Prostate gland (tissue), 2 donors: ENCODE data around the gene DRD3. TPM values are rescaled to one million over a fixed set of nuclear protein-coding genes. Genes with fewer than 3 reads are reported as not detected.

Experiments
- DNase-seq: peaks from one replicate; pipeline ENCODE4 v3.0.0-alpha.2; 2019; ENCODE audit warnings: low spot score
- H3K27ac ChIP-seq, 2 donors: fragments of 200-600 bp; sonication (generic); 2 replicates each; pipeline ENCODE4 v1.5.1; 2017 to 2019
- H3K27me3 ChIP-seq: fragments of 200-600 bp; sonication (generic); replicated peaks from 2 replicates; pipeline ENCODE4 v1.5.1; 2019; ENCODE audit not compliant: insufficient read depth
- H3K36me3 ChIP-seq, 2 donors: fragments of 200-600 bp; sonication (generic); 1 replicate in 1 of 2; 2 replicates in 1 of 2; pipeline versions ENCODE4 v1.5.1 to v1.8.1; 2017 to 2019
- H3K4me1 ChIP-seq: fragments of 200-600 bp; sonication (generic); replicated peaks from 2 replicates; pipeline ENCODE4 v1.5.1; 2019
- H3K4me3 ChIP-seq, 2 donors: fragments of 200-600 bp; sonication (generic); 2 replicates each; pipeline ENCODE4 v1.5.1; 2017 to 2019
- H3K9me3 ChIP-seq: fragments of 200-600 bp; sonication (generic); 2 replicates; pipeline ENCODE4 v1.5.1; 2017
- CTCF ChIP-seq, 4 experiments: fragments of 200-600 bp in 2 of 4; fragments of 450-650 bp in 2 of 4; sonication (generic) in 2 of 4; IDR thresholded peaks; 1 replicate in 3 of 4; 2 replicates in 1 of 4; pipeline ENCODE4 v1.5.1; 2016 to 2019; ENCODE audit warnings: antibody characterized with exemption in 4 of 4, mild to moderate bottlenecking in 2 of 4, moderate library complexity in 2 of 4
- POLR2A ChIP-seq: fragments of 450-650 bp; IDR thresholded peaks from one replicate; pipeline ENCODE4 v1.6.1; 2016; ENCODE audit warnings: antibody characterized with exemption, mild to moderate bottlenecking
- POLR2AphosphoS5 ChIP-seq: sonication (generic); formaldehyde crosslinking; IDR thresholded peaks from one replicate; pipeline ENCODE4 v1.6.1; 2017; ENCODE audit warnings: antibody characterized with exemption
- WGBS: methylation state at CpG from one replicate; pipeline ENCODE4 v1.1.5; 2018; 5-methylcytosine and 5-hydroxymethylcytosine counted together
- intact Hi-C: fragments of 100-400 bp; cut with DNase I; formaldehyde crosslinking; loops from one replicate; pipeline ENCODE4 v1.14.2; 2022
- total RNA-seq, 2 donors: library from RNA; depleted of rRNA; stranded (reverse); fragments of >200 nt; gene quantifications; one replicate each; pipeline ENCODE4 v1.1.0, GENCODE V29; 2016

The DRD3 gene
- total RNA-seq, 2 donors from 2014 or later, result not detected

- H3K9me3 ChIP-seq, result no peaks in the 10 kb centered on the region
- H3K4me3 ChIP-seq, result no peak overlapping the region
- no peak for TF ChIP-seq POLR2AphosphoS5
- TF ChIP-seq CTCF (IDR thresholded peaks at IDR 0.05), result no peak
- no peak for TF ChIP-seq POLR2A
- no peaks in the 10 kb centered on the region for H3K4me1 ChIP-seq
- no peaks in the 10 kb centered on the region for H3K27me3 ChIP-seq
- 83% methylated on average over 1 of the region's 1 CpG for WGBS
- no peaks in the 10 kb centered on the region for H3K36me3 ChIP-seq
- no peak for DNase-seq
- intact Hi-C loops, result no loop called here
- H3K27ac ChIP-seq, result no peak overlapping the region
Observed at GRCh38 chr3:114221881-114222264, 43.0 kb upstream of the DRD3 start.

DNA sequence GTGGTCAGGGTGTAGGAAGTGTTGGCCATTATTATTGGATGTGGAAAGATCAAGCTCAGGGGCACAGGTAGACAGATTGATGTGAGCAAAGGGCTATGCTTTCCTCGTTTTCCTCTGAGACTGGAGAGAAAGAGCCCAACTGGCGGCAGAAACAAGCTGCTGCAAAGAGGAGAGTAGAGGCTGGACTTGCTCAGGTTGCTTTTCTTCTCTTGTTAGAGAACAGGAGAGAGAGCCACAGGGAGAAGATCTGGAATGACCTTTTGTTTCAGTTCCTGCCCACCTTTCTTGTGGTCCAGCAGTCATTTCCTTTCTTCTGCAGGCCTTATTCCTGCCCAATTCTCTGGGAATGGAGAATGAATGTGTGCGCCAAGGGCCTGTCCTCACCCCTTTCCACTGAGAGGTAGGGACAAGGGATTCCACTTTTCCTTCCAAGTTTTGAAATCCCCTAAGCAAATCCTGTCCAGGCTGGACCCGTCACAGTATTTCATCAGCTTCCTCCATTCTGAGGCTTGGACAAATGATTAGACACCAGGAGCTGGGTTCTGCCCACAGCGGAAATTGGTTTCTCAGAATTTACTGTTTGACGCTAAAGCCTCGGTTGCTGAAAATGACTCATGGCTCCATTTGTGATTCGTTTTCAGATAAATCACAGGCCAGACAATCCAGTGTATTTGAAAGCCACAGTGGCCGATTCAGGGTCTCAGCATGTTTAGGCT, 42.5 kb upstream of the DRD3 start:
- DNase-seq, result no peak
- 90% methylated on average over 9 of the region's 9 CpGs for WGBS
- intact Hi-C loops, result no loop called here

DNA sequence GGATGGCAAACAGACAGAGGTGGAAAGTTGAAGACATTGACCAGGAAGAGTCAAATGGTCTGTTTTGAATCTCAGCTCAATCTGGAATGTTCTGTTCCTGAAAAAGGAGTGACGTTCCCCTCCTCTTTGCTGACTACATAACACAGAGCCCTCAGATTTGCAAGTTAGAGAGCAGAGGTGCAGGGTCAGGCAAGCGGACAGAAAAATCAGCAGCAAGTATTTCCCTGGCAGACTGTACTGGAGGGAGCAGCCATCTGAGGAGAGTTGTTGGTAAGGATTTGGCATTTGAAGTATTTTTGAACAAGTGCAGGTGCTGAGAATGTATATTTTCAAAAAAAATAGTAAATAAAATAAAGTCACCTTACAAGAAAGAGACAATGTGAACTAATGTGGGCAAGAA, 40.9 kb upstream of the DRD3 start:
- Histone ChIP-seq H3K27me3 (peaks cover 2% of the 10 kb centered on the region), H3K4me1 (no peaks in the 10 kb centered on the region), H3K4me3 (no peak overlapping the region), H3K9me3 (no peaks in the 10 kb centered on the region), H3K27ac (no peak overlapping the region), H3K36me3 (no peaks in the 10 kb centered on the region)
- no peak for DNase-seq
- intact Hi-C loops, result no loop called here
- 55% methylated on average over 2 of the region's 2 CpGs for WGBS
- no peak for TF ChIP-seq POLR2A
- TF ChIP-seq POLR2AphosphoS5, result no peak
- no peak for TF ChIP-seq CTCF (IDR thresholded peaks at IDR 0.05)

More for the DNA sequence above, 42.5 kb upstream of the DRD3 start:
- H3K27ac ChIP-seq, result no peak overlapping the region
- H3K4me1 ChIP-seq, result no peaks in the 10 kb centered on the region
- TF ChIP-seq CTCF (IDR thresholded peaks at IDR 0.05) (no peak), POLR2AphosphoS5 (no peak)
- no peak overlapping the region for H3K4me3 ChIP-seq
- H3K27me3 ChIP-seq, result no peaks in the 10 kb centered on the region
- H3K36me3 ChIP-seq, result no peaks in the 10 kb centered on the region
- H3K9me3 ChIP-seq, result no peaks in the 10 kb centered on the region

DNA sequence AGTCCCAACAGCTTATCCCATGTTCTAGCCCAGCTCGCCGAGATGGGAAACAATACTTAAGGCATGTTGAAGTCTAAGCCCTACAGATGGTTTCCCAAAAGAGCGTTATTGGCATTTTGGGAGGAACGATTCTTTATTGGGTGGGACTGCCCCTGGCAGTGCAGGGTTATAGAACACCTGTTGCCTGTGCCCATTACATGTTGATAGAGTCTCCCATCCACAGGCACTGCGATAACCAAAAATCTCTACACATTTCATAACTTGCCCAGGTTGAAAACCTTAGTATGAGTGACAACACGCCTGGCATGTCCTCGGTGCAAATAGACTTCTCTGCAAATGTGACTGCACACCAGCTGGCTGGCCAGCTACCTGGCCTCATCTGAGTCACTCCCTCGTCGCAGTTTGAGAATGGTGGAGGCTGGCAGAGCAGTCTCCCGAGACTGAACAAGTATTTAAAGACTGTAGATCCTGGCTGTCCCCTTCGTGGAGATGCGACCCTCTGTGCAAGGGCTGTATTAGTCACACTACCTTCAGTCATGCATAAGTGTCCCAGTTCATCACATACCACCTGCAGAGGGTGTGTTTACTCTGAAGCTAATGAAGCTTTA, 39.8 kb upstream of the DRD3 start:
- H3K4me3 ChIP-seq, result no peak overlapping the region
- intact Hi-C loops, result no loop called here
- 84% methylated on average over 12 of the region's 12 CpGs for WGBS
- H3K27ac ChIP-seq, result no peak overlapping the region
- H3K9me3 ChIP-seq, result no peaks in the 10 kb centered on the region
- H3K36me3 ChIP-seq, result no peaks in the 10 kb centered on the region
- H3K27me3 ChIP-seq, result peaks cover 2% of the 10 kb centered on the region
- no peak for DNase-seq
- TF ChIP-seq CTCF (IDR thresholded peaks at IDR 0.05), result no peak
- TF ChIP-seq POLR2AphosphoS5, result no peak
- H3K4me1 ChIP-seq, result no peaks in the 10 kb centered on the region

DNA sequence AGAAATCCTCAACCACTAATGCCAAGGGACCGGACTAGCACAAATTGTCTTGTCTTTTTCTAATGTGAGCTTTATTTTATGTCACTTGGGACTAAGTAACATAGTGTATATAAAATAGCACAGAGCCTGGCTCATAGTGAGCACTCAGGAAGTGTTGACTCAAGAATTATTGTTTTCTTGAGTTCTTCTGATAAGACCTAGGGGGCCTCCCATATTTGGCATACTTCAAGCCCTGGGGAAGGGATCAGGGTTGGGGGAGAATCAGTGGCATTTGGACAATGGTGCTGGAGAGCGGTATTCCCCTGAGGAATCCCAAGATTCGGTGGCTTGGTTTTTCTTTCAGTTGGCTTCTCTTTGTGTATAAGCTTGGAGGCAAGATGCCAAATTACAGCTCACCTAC, 39.2 kb upstream of the DRD3 start:
- intact Hi-C loops, result no loop called here
- TF ChIP-seq POLR2AphosphoS5 (no peak), POLR2A (no peak), CTCF (IDR thresholded peaks at IDR 0.05) (no peak)
- peaks cover 2% of the 10 kb centered on the region for H3K27me3 ChIP-seq
- no peaks in the 10 kb centered on the region for H3K9me3 ChIP-seq
- H3K36me3 ChIP-seq, result no peaks in the 10 kb centered on the region
- no peak overlapping the region for H3K27ac ChIP-seq
- DNase-seq, result no peak
- 86% methylated on average over 3 of the region's 3 CpGs for WGBS
- no peak overlapping the region for H3K4me3 ChIP-seq
- H3K4me1 ChIP-seq, result no peaks in the 10 kb centered on the region
